ENCODE data around the gene RNF150.

- TF ChIP-seq POLR2A (IDR thresholded peaks at IDR 0.05): no peak
- TF ChIP-seq CTCF (IDR thresholded peaks at IDR 0.05): no peak
- TF ChIP-seq EP300 (IDR thresholded peaks at IDR 0.05): no peak
Measured at GRCh38 chr4:141169391-141169790, 36.1 kb upstream of the RNF150 start.

Data from stomach (tissue), 4 donors.